GM19468 (cell line): ENCODE measurements around the gene ANKRD65.
"Not testable (repeated sequence)": the region's sequence is repeated elsewhere in the genome, so short reads cannot be mapped to it uniquely, and the experiment has no call there.

Source experiments
- ATAC-seq: cut with Tn5 transposase; IDR thresholded peaks from one replicate; pipeline ENCODE4 v1.9.1; 2021; ENCODE audit warnings: mild to moderate bottlenecking, moderate library complexity, moderate number of reproducible peaks; ENCODE audit not compliant: unreplicated experiment; ENCODE audit errors: extremely low read depth

Gene ANKRD65

DNA sequence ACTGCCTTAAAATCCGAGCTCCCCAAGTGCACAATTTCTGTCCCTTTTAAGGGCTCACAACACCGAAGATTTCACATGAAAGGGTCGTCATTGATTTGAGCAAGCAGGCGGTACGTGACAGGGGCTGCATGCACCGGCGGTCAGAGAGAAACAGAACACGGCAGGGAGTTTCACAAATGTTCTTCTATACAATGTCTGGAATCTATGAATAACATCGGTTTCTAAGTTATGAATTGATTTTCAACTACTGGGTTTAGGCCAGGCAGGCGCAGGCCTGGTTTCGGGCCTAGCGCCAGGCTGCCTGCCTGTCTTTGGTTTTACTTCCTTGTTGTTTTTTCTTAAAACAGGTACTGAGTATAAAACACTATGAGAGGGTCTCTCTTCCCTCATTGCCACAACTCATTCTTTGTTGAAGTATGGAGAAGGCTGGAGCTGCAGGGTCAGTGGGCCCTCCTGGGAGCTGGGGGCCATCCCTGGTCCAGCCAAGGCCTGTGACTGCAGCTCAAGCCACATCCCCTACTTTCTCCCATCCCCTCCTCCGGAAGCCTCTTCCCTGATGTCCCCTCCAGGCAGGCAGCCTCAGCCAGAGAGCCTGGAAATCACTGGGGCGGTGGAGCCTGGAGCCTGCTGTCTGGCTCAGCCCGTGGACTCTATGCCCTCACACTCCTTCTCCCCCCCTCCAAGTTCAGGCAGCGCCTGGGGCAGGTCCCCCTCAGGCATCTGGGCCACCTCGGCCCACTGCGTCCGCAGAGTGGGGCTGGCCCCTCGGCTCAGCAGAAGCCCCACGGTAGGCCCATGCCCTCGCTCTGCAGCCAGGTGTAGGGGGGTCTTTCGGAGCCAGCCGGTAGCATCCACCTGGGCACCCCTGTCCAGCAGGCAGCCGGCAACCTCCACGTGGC, 2.4 kb downstream of the ANKRD65 start:
- ATAC-seq: no peak

GRCh38 chr1:1417825-1418463, 3.1 kb downstream of the ANKRD65 start:
- not testable (repeated sequence) for ATAC-seq

DNA sequence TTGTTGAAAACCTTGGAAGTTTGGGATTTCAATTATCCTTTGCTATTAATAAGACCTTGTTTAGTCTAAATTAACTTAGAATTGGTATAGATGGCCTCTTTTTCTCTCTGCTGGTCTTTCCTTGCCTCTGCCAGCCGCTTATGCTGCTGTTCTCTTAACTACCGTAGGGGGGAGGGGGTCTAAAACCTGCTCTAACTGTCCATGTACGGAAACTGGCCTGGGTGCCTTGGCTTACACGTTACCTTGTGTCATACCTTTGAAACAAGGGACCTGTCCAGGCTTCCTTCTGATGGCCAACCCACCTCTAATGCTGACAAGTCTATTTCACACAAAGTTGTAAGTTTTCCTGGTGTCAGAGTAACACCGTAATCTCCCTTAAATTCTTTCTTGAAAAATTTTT, 3.7 kb downstream of the ANKRD65 start:
- not testable (repeated sequence) for ATAC-seq

GRCh38 chr1:1415751-1416150, 5.3 kb downstream of the ANKRD65 start:
- no peak for ATAC-seq

DNA sequence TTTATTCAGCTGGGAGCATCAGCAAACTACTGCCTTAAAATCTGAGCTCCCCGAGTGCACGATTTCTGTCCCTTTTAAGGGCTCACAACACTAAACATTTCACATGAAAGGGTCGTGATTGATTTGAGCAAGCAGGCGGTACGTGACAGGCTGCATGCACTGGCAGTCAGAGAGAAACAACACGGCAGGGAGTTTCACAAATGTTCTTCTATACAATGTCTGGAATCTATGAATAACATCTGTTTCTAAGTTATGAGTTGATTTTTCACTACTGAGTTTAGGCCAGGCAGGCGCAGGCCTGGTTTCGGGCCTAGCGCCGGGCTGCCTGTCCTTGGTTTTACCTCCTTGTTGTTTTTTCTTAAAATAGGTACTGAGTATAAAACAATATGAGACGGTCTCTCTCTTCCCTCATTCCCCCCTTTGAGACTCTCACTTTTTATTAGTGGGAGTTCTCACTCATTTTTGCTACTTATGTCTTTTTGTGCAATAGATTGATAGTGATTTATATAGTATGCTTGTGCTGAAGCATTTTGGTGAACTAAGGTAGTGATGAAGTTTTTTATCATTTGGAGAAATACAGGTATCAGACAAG, 8.7 kb downstream of the ANKRD65 start:
- ATAC-seq: not testable (repeated sequence)

DNA sequence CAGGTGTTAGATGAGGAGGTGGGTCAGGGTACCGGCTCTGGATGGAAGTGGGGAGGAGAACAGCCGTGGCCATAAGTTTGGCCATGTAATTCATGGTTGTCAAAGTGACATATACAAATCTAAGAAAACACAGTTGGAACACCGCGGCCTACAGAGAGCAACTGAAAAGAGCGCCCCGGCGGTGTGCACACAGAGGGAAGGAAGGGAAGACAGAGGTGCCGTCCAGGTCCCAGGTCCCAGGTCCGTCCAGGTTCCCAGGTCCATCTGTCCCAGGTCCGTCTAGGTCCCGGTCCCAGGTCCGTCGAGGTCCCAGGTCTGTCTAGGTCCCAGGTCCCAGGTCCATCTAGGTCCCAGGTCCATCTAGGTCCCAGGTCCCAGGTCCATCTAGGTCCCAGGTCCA, 9.4 kb downstream of the ANKRD65 start:
- no peak for ATAC-seq

DNA sequence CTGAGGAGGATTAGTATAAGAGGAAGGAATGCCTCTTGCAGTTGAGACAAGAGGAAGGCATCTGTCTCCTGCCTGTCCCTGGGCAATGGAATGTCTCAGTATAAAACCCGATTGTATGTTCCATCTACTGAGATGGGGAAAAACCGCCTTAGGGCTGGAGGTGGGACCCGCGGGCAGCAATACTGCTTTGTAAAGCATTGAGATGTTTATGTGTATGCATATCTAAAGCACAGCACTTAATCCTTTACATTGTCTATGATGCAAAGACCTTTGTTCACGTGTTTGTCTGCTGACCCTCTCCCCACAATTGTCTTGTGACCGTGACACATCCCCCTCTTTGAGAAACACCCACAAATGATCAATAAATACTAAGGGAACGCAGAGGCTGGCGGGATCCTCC, 10.8 kb downstream of the ANKRD65 start:
- ATAC-seq: not testable (repeated sequence)

GRCh38 chr1:1407636-1408318, 13.3 kb downstream of the ANKRD65 start:
- ATAC-seq: no peak

- peak; percentile 48 for ATAC-seq
These were observed 14.0 kb downstream of the ANKRD65 start, which contains the start of gene MRPL20 for GRCh38 chr1:1406821-1407635. Gene MRPL20 (minus strand): TSS chr1:1407293. CDS start chr1:1407217, 76 bp downstream.

DNA sequence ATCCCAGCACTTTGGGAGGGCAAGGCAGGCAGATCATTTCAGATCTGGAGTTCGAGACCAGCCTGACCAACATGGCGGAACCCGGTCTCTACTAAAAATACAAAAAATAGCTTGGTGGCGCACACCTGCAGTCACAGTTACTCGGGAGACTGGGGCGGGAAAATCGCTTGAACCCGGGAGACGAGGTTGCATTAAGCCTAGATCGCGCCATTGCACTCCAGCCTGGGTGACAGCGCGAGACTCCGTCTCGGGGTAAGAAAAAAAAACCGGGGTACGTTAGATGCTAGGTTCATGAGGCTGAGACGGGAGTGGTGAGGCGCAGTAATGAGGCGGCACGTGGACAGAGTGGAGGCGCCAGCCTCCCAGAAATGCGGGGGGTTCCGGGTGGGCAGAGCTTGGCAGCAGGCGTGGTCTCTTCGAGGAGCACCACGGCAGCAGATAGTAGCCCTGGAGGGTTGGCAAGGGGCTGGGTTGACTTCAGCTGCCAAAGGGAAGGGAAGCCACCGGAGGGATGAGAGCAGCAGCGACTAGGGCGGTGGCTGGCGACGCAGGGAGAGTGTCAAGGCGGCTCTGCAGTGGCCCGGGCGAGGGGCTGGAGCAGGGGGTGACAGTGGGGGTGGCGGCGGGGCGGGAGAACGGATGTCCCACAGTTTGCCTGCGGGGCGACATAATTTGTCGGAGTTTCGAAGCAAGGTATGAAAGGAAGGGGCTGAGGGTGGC, 14.8 kb downstream of the ANKRD65 start:
- ATAC-seq: no peak

DNA sequence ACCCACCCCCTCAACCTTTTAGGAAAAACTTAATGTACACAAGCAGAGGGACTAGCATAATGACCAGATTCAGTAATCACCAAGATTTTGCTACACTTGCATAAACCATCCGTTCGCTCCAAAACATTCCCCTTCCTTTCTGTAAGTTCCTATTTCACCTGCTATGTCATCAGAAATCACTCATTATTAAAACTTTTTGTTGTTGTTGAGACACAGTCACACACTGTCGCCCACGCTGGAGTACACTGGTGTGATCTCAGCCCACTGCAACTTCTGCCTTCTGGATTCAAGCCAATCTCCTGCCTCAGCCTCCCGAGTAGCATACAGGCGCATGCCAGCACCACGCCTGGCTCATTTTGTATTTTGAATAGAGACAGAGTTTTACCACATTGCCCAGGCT, 17.4 kb downstream of the ANKRD65 start:
- no peak for ATAC-seq

DNA sequence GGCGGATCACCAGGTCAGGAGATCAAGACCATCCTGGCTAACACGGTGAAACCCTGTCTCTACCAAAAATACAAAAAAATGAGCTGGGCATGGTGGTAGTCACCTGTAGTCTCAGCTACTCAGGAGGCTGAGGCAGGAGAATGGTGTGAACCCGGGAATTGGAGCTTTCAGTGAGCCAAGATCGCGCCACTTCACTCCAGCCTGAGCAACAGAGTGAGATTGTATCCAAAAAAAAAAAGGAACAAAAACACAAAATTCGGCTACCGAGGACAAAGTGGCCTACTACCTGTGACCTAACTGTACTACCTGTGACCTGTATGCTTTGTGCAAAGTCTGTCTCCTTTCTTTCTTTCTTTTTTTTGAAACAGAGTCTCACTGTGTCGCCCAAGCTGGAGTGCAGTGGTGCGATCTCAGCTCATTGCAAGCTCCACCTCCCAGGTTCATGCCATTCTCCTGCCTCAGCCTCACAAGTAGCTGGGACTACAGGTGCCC, 18.1 kb downstream of the ANKRD65 start:
- not testable (repeated sequence) for ATAC-seq

DNA sequence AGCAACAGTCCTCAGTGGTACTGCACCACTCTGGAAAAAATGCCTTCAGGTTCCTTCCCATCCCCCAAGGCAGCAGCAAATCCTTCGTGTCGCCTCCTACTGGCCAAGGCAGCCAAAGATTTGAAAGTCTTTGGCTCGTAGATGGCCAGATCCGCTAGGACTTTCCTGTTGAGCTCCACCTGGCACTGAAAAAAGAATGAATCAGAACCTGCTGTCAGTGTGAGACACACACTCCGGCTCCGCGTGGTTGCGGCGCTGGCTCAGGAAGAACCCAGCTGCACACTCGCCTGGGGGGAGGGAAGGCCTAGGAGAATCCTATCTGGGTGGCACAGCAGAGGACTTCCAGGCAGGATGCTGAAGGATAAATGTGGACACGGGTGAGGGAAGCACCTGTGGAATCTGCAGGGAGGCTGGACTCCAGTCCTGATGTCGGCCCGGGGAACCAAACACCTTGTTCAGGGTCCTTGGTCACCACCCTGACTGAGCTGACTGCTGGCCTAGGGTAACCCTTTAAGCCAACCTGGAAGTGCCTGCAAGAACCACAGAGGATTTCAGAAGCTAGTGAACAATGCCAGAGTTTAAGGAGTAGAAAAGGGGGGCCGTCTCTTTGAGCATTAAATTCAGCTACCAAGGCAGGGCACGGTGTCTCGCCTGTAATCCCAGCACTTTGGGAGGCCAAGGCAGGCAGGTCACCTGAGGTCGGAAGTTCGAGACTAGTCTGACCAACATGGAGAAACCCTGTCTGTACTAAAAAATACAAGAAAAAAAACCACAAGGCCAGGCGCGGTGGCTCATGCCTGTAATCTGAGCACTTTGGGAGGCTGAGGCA, 18.8 kb downstream of the ANKRD65 start:
- ATAC-seq: no peak

GRCh38 chr1:1401457-1402010, 19.5 kb downstream of the ANKRD65 start:
- no peak for ATAC-seq

- no peak for ATAC-seq
These were observed 20.3 kb downstream of the ANKRD65 start for GRCh38 chr1:1400576-1401456.

- ATAC-seq: no peak
These were observed 21.1 kb downstream of the ANKRD65 start for GRCh38 chr1:1399872-1400575.
